K562 (cell line): ENCODE results near the gene MMUT. TPM values are rescaled to one million over a fixed set of nuclear protein-coding genes. Genes with fewer than 3 reads are reported as not detected.

Source experiments
- ATAC-seq: fragments of 200-7000 bp; cut with Tn5 transposase; 3 replicates; pipeline ENCODE4 v1.9.1; 2020; ENCODE audit warnings: moderate library complexity
- BruUV-seq: library from RNA; stranded (reverse); fragments of 400-500 nt; replicated peaks from 2 replicates; lab custom pipeline; 2021; lab: Mats Ljungman, UMichigan
- CTCF ChIA-PET: fragments of 300-600 bp; formaldehyde crosslinking; extraction: SDS; loops from one replicate; lab custom pipeline; 2021; ENCODE audit warnings: low intra/inter-chr PET ratio; lab: Yijun Ruan, JAX
- POLR2A ChIA-PET: fragments of 300-600, 350-650 bp; sonication (Branson Sonifier 250); formaldehyde crosslinking; extraction: SDS; loops from one replicate; lab custom pipeline; 2021; ENCODE audit warnings: antibody characterized with exemption, inconsistent platforms; lab: Yijun Ruan, JAX
- DNase-seq, 4 experiments: peaks; one replicate each; pipeline versions ENCODE4 v3.0.0 to v3.0.0-alpha.2; 2011 to 2018; ENCODE audit warnings: low spot score in 3 of 4, mixed read lengths in 3 of 4; ENCODE audit errors: extremely low read depth in 1 of 4
- FAIRE-seq: peaks from 2 replicates; lab custom pipeline; 2011; peaks lifted over from hg19 to GRCh38; lab: Jason Lieb, UNC
- H2AFZ ChIP-seq: 2 replicates; pipeline ENCODE4 v1.6.0; 2011; ENCODE audit warnings: low read depth, low read length, control low read depth, inconsistent platforms
- H3K27ac ChIP-seq: fragments of 200-600 bp; 3 replicates; pipeline ENCODE4 v1.8.0; 2011; ENCODE audit warnings: low read depth, mild to moderate bottlenecking, control low read depth, inconsistent platforms, low read length, moderate library complexity, mixed read lengths; ENCODE audit errors: extremely low read depth
- H3K27me3 ChIP-seq, 2 experiments: fragments of 300-600 bp in 1 of 2; 2 replicates in 1 of 2; 3 replicates in 1 of 2; pipeline versions ENCODE4 v1.6.0 to v1.8.0; 2011; ENCODE audit warnings: inconsistent platforms in 2 of 2, low read length in 2 of 2, mild to moderate bottlenecking in 1 of 2, mixed read lengths in 1 of 2, moderate library complexity in 1 of 2; ENCODE audit not compliant: control insufficient read depth in 2 of 2, insufficient read depth in 2 of 2
- H3K36me3 ChIP-seq: fragments of 300-600 bp; 3 replicates; pipeline ENCODE4 v1.8.0; 2011; ENCODE audit warnings: mild to moderate bottlenecking, low read length, inconsistent platforms; ENCODE audit not compliant: control insufficient read depth, insufficient read depth
- H3K4me1 ChIP-seq, 2 experiments: fragments of 200-600 bp in 1 of 2; replicated peaks in 1 of 2; 2 replicates in 1 of 2; 3 replicates in 1 of 2; pipeline versions ENCODE4 v1.5.1 to v1.8.0; 2011; ENCODE audit warnings: inconsistent platforms in 2 of 2, low read length in 2 of 2, mild to moderate bottlenecking in 1 of 2, mixed read lengths in 1 of 2, moderate library complexity in 1 of 2; ENCODE audit not compliant: control insufficient read depth in 2 of 2, insufficient read depth in 2 of 2
- H3K4me2 ChIP-seq: 2 replicates; pipeline ENCODE4 v1.6.1; 2011; ENCODE audit warnings: low read length, control low read depth, inconsistent platforms, mixed read lengths; ENCODE audit not compliant: insufficient read depth
- H3K4me3 ChIP-seq: fragments of 200-600 bp; sonication (generic), shearing (Covaris generic); 2 replicates; pipeline ENCODE4 v1.5.1; 2016; ENCODE audit warnings: control low read depth, inconsistent platforms
- H3K79me2 ChIP-seq: fragments of 200-600 bp; 3 replicates; pipeline ENCODE4 v1.8.0; 2011; ENCODE audit warnings: low read length, inconsistent platforms; ENCODE audit not compliant: control insufficient read depth, insufficient read depth
- H3K9ac ChIP-seq, 2 experiments: 2 replicates each; pipeline versions ENCODE4 v1.6.0 to v1.6.1; 2011; ENCODE audit warnings: low read depth in 2 of 2, low read length in 2 of 2, control low read depth in 1 of 2, inconsistent platforms in 1 of 2, mild to moderate bottlenecking in 1 of 2, mixed read lengths in 1 of 2; ENCODE audit not compliant: insufficient read depth in 1 of 2
- H3K9me1 ChIP-seq: one replicate; pipeline ENCODE4 v1.6.0; 2011; ENCODE audit warnings: inconsistent platforms, mild to moderate bottlenecking, low read length, moderate library complexity; ENCODE audit not compliant: control insufficient read depth, insufficient read depth
- H3K9me3 ChIP-seq: replicated peaks from 2 replicates; pipeline ENCODE4 v1.5.1; 2011; ENCODE audit warnings: low read depth, low read length, inconsistent platforms; ENCODE audit not compliant: control insufficient read depth, insufficient read depth
- H4K20me1 ChIP-seq: replicated peaks from 2 replicates; pipeline ENCODE4 v1.6.1; 2011; ENCODE audit warnings: low read length, inconsistent platforms, mixed read lengths; ENCODE audit not compliant: control insufficient read depth, insufficient read depth
- ASH1L ChIP-seq: fragments of 450-650 bp; IDR thresholded peaks from 2 replicates; pipeline ENCODE4 v1.6.1; 2018; ENCODE audit warnings: borderline replicate concordance, mild to moderate bottlenecking, low read depth; ENCODE audit not compliant: partially characterized antibody
- BRD4 ChIP-seq: fragments of 200-600 bp; sonication (generic); IDR thresholded peaks from 2 replicates; pipeline ENCODE4 v1.6.1; 2017; ENCODE audit warnings: inconsistent platforms
- FUS ChIP-seq: fragments of 200-400 bp; formaldehyde crosslinking; optimal IDR thresholded peaks from 2 replicates; pipeline ENCODE3; 2017; ENCODE audit warnings: low read depth, low read length
- JUN ChIP-seq, 2 experiments: sonication (generic) in 1 of 2; formaldehyde crosslinking in 1 of 2; IDR thresholded peaks; 2 replicates each; pipeline versions ENCODE4 v1.6.1 to v1.8.0; 2012 to 2022; ENCODE audit warnings: borderline replicate concordance in 2 of 2, mild to moderate bottlenecking in 2 of 2, improper control_type of control experiment in 1 of 2, low read depth in 1 of 2, low read length in 1 of 2, missing genetic modification reagents in 1 of 2
- MECOM ChIP-seq: fragments of 250-450 bp; sonication (Bioruptor Pico); IDR thresholded peaks from 2 replicates; pipeline ENCODE4 v1.8.0; 2022; ENCODE audit warnings: inconsistent platforms
- SMARCA4 ChIP-seq: fragments of 450-650 bp; IDR thresholded peaks from 2 replicates; pipeline ENCODE4 v1.6.1; 2016
- TAF15 ChIP-seq: fragments of 200-400 bp; formaldehyde crosslinking; IDR thresholded peaks from 2 replicates; pipeline ENCODE4 v1.6.1; 2017; ENCODE audit warnings: mild to moderate bottlenecking, low read depth, low read length, moderate library complexity
- TRIM28 ChIP-seq: fragments of 450-650 bp; IDR thresholded peaks from 2 replicates; pipeline ENCODE4 v1.6.1; 2017
- YBX1 ChIP-seq: fragments of 450-650 bp; IDR thresholded peaks from 2 replicates; pipeline ENCODE4 v1.7.1; 2016; ENCODE audit warnings: mild to moderate bottlenecking
- ZKSCAN1 ChIP-seq: fragments of 150-350 bp; IDR thresholded peaks from 2 replicates; pipeline ENCODE4 v1.6.1; 2016; ENCODE audit warnings: low read depth, low read length
- ZNF184 ChIP-seq: sonication (generic); formaldehyde crosslinking; IDR thresholded peaks from 2 replicates; pipeline ENCODE4 v1.5.0; 2020; ENCODE audit warnings: missing genetic modification reagents
- ZNF253 ChIP-seq: fragments of 250-450 bp; sonication (Bioruptor Pico); conservative IDR thresholded peaks from 2 replicates; pipeline ENCODE4 v1.6.1; 2021; ENCODE audit warnings: mild to moderate bottlenecking
- ZNF668 ChIP-seq: fragments of 250-450 bp; sonication (Bioruptor Pico); IDR thresholded peaks from 2 replicates; pipeline ENCODE4 v1.8.0; 2022; ENCODE audit warnings: mild to moderate bottlenecking, inconsistent platforms
- WGBS: fragments of 100-300 bp; shearing (Covaris generic); methylation state at CpG from one replicate; pipeline ENCODE4 v1.1.6; 2016; ENCODE audit warnings: low coverage, mixed read lengths; ENCODE audit not compliant: insufficient coverage; ENCODE audit errors: missing lambda C conversion rate; 5-methylcytosine and 5-hydroxymethylcytosine counted together
- in situ Hi-C: fragments of 300-500 bp; cut with MboI; formaldehyde crosslinking; loops from 4 replicates; pipeline ENCODE4 v1.15.0; 2018; ENCODE audit warnings: inconsistent platforms, mixed read lengths
- intact Hi-C: fragments of 100-400 bp; cut with micrococcal nuclease; formaldehyde crosslinking; loops from 2 replicates; pipeline ENCODE4 v1.14.2; 2022
- polyA plus RNA-seq, 8 experiments: library from polyadenylated mRNA; depleted of rRNA in 4 of 8; stranded (reverse) in 5 of 8; unstranded in 3 of 8; fragments of >200 nt; fragmentation: Nextera tagmentation in 2 of 8; fragmentation: Illumina TruSeq in 1 of 8; extraction: Ambion mirVana in 2 of 8; extraction: Trizol in 1 of 8; gene quantifications; 2 replicates each; pipeline versions ENCODE4 v1.2.1 to v1.2.3, GENCODE V29; 2011 to 2014; ENCODE audit warnings: inconsistent platforms in 1 of 8, missing spikeins in 1 of 8
- total RNA-seq, 7 experiments: library from RNA; depleted of rRNA in 6 of 7; stranded (reverse); fragments of >200 nt in 6 of 7; fragmentation: Illumina TruSeq in 2 of 7; extraction: Trizol in 2 of 7; gene quantifications; 2 replicates each; pipeline versions ENCODE4 v1.2.1 to v1.2.3, GENCODE V29; 2011 to 2021; ENCODE audit warnings: low replicate concordance in 1 of 7
- TF ChIP-seq, protein P1 (sequence below): conservative IDR thresholded peaks from 2 replicates; pipeline ENCODE4 v1.6.1; 2011; ENCODE audit warnings: low read depth, mild to moderate bottlenecking, low read length; ENCODE audit not compliant: control insufficient read depth
- TF ChIP-seq, protein P2 (sequence below), 2 experiments: fragments of 450-650 bp; conservative IDR thresholded peaks; 2 replicates each; pipeline ENCODE4 v1.6.1; 2017; ENCODE audit warnings: mild to moderate bottlenecking in 2 of 2, moderate library complexity in 2 of 2
- TF ChIP-seq, protein P3 (sequence below): fragments of 450-650 bp; IDR thresholded peaks from 2 replicates; pipeline ENCODE4 v1.6.1; 2016
- TF ChIP-seq, protein P4 (sequence below): sonication (generic); formaldehyde crosslinking; IDR thresholded peaks from 2 replicates; pipeline ENCODE4 v1.5.0; 2020; ENCODE audit warnings: missing genetic modification reagents

MMUT gene
- total and polyA plus RNA-seq, 9 of the 15 experiments (the other 6 are each of a cell fraction or from before 2014, with no cell fraction given): 7.1 to 26.4 (median 16.0) TPM

- no TSS peak for BruUV-seq
- TF ChIP-seq, protein P1, sequence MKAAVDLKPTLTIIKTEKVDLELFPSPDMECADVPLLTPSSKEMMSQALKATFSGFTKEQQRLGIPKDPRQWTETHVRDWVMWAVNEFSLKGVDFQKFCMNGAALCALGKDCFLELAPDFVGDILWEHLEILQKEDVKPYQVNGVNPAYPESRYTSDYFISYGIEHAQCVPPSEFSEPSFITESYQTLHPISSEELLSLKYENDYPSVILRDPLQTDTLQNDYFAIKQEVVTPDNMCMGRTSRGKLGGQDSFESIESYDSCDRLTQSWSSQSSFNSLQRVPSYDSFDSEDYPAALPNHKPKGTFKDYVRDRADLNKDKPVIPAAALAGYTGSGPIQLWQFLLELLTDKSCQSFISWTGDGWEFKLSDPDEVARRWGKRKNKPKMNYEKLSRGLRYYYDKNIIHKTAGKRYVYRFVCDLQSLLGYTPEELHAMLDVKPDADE: no peak
- TF ChIP-seq, protein P2, sequence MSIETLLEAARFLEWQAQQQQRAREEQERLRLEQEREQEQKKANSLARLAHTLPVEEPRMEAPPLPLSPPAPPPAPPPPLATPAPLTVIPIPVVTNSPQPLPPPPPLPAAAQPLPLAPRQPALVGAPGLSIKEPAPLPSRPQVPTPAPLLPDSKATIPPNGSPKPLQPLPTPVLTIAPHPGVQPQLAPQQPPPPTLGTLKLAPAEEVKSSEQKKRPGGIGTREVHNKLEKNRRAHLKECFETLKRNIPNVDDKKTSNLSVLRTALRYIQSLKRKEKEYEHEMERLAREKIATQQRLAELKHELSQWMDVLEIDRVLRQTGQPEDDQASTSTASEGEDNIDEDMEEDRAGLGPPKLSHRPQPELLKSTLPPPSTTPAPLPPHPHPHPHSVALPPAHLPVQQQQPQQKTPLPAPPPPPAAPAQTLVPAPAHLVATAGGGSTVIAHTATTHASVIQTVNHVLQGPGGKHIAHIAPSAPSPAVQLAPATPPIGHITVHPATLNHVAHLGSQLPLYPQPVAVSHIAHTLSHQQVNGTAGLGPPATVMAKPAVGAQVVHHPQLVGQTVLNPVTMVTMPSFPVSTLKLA (conservative IDR thresholded peaks at IDR 0.05): no peak
- TF ChIP-seq ZNF184 (CRISPR knock-in tag) (no peak), ASH1L (no peak), JUN (IDR thresholded peaks at IDR 0.05; ENCODE audit: borderline replicate concordance, low read depth, low read length) (no peak), JUN (CRISPR knock-in tag; IDR thresholded peaks at IDR 0.05; ENCODE audit: borderline replicate concordance) (no peak), SMARCA4 (no peak), ZNF253 (CRISPR knock-in tag) (no peak), ZNF668 (CRISPR knock-in tag) (no peak), TAF15 (no peak), BRD4 (no peak), TRIM28 (no peak), MECOM (CRISPR knock-in tag) (no peak), YBX1 (no peak), ZKSCAN1 (no peak), FUS (no peak)
- TF ChIP-seq, protein P3, sequence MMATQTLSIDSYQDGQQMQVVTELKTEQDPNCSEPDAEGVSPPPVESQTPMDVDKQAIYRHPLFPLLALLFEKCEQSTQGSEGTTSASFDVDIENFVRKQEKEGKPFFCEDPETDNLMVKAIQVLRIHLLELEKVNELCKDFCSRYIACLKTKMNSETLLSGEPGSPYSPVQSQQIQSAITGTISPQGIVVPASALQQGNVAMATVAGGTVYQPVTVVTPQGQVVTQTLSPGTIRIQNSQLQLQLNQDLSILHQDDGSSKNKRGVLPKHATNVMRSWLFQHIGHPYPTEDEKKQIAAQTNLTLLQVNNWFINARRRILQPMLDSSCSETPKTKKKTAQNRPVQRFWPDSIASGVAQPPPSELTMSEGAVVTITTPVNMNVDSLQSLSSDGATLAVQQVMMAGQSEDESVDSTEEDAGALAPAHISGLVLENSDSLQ: no peak
- TF ChIP-seq, protein P4, sequence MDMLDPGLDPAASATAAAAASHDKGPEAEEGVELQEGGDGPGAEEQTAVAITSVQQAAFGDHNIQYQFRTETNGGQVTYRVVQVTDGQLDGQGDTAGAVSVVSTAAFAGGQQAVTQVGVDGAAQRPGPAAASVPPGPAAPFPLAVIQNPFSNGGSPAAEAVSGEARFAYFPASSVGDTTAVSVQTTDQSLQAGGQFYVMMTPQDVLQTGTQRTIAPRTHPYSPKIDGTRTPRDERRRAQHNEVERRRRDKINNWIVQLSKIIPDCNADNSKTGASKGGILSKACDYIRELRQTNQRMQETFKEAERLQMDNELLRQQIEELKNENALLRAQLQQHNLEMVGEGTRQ (CRISPR knock-in tag): no peak
- no peak overlapping the region for H2AFZ ChIP-seq
- H3K27ac ChIP-seq: no peak overlapping the region
- H3K79me2 ChIP-seq: no peaks in the 10 kb centered on the region
- H3K9me3 ChIP-seq: no peaks in the 10 kb centered on the region
- ChIA-PET POLR2A (no interaction called here), CTCF (no interaction called here)
- in situ Hi-C loops (no loop called here), intact Hi-C loops (no loop called here)
- FAIRE-seq: no peak
- H4K20me1 ChIP-seq: no peaks in the 10 kb centered on the region
- H3K9ac ChIP-seq: no peak overlapping the region
- no peaks in the 10 kb centered on the region for H3K36me3 ChIP-seq
- no peaks in the 10 kb centered on the region for H3K9me1 ChIP-seq
- no peak for ATAC-seq
- no peaks in the 10 kb centered on the region for H3K4me1 ChIP-seq
- H3K4me3 ChIP-seq: no peak overlapping the region
- 1% methylated on average over 4 of the region's 4 CpGs for WGBS
- DNase-seq: no peak
- H3K27me3 ChIP-seq: no peaks in the 10 kb centered on the region; a peak in 1 of 5 replicates
- H3K4me2 ChIP-seq: no peak overlapping the region
Measured at GRCh38 chr6:49416195-49416594, 46.9 kb downstream of the MMUT start.
